NCI-H2107 treated with DMSO at 0.1 percent for 48 hours (cell line): ENCODE measurements around the gene CHCHD6.

Experiments
- DNase-seq: peaks from one replicate; lab custom pipeline; 2025; ENCODE audit not compliant: unreplicated experiment; lab: John Stamatoyannopoulos, UW

Gene CHCHD6

GRCh38 chr3:126857928-126858327, 153.9 kb downstream of the CHCHD6 start:
- no peak for DNase-seq

DNA sequence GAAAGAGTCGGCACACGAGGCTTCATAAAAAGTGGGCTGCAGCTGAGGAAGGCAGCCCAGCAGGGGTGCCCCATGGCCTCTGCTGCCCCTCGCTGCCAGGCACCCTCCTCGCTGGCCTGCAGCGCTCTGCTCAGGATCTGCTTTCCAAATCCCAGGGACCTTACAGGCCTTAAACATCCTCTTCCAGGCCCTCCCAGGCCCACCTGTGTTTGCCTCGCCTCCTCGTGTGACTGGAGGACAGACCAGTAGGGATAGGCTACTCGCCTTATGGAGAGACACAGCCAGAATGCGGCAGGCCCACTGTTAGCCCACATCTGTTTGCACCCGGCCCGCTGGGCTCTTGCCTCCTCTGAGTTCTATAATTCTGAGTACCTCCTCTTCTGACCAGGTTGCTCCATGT, 154.4 kb downstream of the CHCHD6 start:
- DNase-seq = no peak

GRCh38 chr3:126858887-126859286, 154.8 kb downstream of the CHCHD6 start:
- DNase-seq = peak; percentile 70

DNA sequence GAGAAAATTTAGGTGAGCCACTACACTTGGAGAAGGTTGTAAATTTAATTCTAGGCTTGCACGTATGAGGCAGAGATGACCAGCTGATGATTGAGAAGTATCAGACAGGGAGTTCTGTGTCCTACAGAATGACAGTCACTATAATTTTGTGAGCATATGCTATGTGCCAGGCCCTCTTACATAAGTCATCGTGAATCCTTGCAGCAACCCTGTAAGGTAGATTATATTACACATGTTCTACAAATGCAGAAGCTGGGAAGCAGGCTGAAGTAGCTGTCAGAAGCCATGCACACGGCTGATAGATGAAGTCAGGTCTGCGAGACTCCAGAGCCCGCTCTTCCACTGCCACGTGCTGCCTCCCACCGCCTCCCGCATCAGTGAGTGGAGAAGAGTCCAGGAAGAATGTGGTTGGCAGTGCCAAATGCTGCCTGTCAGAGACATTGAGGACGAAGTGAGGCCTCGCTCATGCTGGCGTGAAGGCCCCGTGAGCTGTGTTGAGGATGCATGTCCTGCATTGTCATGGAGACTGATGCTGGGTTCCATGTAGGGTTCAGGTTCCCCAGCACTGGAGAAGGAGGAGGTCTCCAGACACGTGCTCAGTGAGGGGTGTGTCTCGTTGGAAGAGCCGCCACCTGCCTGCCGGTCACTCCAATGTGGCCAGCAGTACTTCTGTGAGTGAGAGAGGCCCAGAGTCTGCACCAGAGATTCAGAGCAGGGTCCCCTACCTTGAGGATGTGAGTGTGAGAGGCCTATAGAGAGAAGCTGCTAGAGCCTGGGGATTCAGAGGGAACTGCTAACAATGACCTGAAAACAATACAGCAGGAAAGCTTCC, 155.6 kb downstream of the CHCHD6 start:
- DNase-seq = peak; percentile 70

DNA sequence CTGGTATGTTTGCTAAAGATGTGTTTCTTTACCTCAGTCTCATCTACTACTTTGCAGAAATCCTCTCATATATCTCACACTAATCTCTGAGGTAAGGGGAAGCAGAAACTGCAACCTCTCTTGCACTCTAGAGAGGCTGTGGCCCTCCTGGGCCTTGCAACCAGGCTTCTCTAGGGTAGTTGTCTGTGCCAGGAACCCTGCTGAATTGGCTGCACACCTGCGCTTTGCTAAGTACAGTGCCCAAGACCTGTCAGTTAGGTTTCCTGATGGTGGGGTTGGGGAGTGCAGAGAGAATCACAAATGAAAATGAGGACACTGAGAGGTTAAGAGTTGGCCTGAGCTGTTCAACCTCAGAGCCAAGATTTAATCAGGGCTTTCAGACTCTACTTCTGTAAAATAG, 161.7 kb downstream of the CHCHD6 start:
- DNase-seq = no peak

DNA sequence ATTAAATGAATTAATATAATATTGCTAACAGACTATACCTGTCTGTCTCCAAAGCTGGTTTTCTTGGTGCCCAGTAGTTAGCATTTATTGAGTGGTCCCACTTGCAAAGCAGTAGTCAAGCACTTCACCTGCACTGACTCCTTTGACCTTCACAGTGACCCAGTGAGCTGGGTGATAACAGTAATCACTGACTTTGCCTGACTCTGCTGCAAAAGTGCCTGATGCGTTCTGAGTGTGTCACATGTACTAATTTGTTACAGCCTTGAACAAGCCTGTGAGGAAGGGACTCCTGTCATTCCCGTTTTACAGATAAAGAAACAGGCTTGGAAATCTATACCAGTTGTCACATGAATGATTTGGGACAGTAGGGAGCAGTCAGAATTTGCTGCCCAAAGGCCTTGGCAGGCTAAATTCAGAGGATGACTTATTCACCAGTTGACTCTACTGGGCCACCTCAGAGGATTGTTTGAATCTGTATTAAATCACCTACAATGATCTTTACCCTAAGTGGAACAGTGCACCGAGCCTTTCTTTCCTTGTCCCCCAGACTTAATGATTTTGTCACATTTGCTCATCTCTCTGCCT, 162.2 kb downstream of the CHCHD6 start:
- no peak for DNase-seq

- DNase-seq = peak; percentile 41
These were observed 163.3 kb downstream of the CHCHD6 start for GRCh38 chr3:126867190-126867862.

GRCh38 chr3:126867863-126868200, 163.8 kb downstream of the CHCHD6 start:
- no peak for DNase-seq

- DNase-seq = no peak
These were observed 166.7 kb downstream of the CHCHD6 start for GRCh38 chr3:126870608-126871210.

- DNase-seq = no peak
These were observed 168.8 kb downstream of the CHCHD6 start for GRCh38 chr3:126872701-126873342.

- DNase-seq = no peak
These were observed 169.4 kb downstream of the CHCHD6 start for GRCh38 chr3:126873416-126873815.

DNA sequence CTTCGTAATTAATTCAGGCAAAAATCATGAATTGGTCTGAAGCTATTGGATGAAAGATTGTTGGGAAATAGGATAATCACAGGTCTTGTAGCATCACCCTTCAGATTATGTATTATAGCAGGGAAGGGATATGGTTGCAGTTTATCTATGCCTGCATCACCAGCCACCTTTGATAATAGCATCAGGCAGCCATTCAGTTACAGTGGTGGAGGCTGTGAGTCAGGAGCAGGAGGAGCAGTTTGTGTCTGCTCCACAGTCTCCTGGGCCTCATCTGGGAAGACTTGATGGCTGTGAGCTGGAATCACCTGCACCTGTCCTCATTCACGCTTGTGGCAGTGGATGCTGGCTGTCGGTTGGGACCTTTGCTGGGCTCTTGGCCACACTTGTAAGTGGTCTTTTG, 174.6 kb downstream of the CHCHD6 start:
- no peak for DNase-seq

- no peak for DNase-seq
These were observed 176.9 kb downstream of the CHCHD6 start for GRCh38 chr3:126880901-126881300.

- DNase-seq = no peak
These were observed 177.8 kb downstream of the CHCHD6 start for GRCh38 chr3:126881861-126882260.

- DNase-seq = no peak
These were observed 179.2 kb downstream of the CHCHD6 start for GRCh38 chr3:126883241-126883640.

GRCh38 chr3:126885425-126885824, 181.4 kb downstream of the CHCHD6 start:
- no peak for DNase-seq

DNA sequence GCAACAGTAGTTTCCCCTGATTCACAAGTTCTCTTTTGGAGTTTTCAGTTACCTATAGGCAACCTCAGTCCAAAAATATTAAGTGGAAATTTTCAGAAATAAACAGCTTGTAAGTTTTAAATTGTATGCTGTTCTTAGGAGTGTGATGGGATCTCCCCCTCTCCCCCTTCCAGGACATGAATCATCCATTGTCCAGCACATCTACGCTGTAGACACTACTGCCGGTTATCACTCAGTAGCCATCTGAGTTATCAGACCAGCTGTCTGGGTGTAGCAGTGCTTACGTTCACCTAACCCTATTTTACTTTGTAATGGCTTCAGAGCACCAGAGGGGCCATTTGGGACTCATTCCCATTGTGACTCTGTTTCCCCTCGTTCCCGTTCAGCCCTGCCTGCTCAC, 182.2 kb downstream of the CHCHD6 start:
- DNase-seq = no peak

DNA sequence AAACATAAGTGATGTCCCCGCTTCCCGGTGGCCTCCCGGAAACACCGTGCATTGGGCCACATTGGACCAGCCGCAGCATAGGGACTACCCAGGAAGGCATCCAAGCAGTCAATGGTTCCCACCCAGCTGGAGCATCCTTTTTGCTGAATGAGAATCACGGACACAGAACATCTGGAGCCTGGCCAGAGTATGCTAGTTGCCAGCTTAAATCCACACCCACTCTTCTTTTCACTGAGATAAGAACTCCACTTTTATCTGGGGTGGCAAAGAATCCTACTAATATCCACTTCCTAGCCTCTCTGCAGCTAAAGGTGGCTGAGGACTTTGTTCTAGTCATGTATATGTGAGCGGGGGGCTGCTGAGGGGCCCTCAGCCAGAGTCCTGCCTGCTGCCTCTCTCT, 183.6 kb downstream of the CHCHD6 start:
- DNase-seq = no peak

DNA sequence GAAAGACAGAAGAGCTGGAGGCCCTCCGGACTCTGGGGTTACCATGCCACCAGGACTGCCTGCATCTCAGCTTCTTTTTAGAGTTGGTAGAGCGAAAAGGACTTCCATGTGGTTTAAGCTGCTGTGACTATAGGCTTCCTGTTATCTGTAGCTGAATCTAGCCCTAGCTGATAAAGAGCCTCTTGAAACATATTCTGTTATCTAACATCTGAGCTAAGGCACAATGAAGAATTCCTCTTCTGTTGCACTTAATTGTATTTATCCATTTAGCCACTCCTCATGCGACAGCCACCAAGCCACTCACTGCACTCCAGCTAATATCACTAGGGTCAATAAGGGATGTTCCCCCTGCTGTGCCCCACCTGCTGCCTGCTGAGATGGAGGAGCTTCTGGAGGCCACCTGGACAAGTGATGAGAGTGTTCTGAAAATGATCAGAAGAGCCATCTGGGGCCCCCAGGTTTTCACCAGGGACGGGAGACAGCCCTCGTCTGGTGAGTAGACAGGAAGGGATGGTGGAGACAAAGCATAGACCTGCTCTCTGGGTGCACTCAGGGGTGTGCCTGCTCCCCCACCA, 184.2 kb downstream of the CHCHD6 start:
- DNase-seq = peak; percentile 91

GRCh38 chr3:126889276-126890201, 185.5 kb downstream of the CHCHD6 start:
- no peak for DNase-seq
